H1 (cell line): ENCODE results near the gene NPHP4. TPM values are rescaled to one million over a fixed set of nuclear protein-coding genes. Genes with fewer than 3 reads are reported as not detected.

Experiments
- POLR2AphosphoS5 ChIP-seq: IDR thresholded peaks from 2 replicates; pipeline ENCODE4 v1.6.1; 2011; ENCODE audit warnings: low read depth, low read length
- RBBP5 ChIP-seq: IDR thresholded peaks from 2 replicates; pipeline ENCODE4 v1.7.1; 2012; ENCODE audit warnings: low read depth, mild to moderate bottlenecking, inconsistent platforms, low read length, moderate library complexity, borderline replicate concordance
- SAP30 ChIP-seq: fragments of 300-600 bp; sonication (generic); IDR thresholded peaks from 2 replicates; pipeline ENCODE4 v1.7.1; 2012; ENCODE audit warnings: low read length, moderate library complexity, mild to moderate bottlenecking, inconsistent platforms; ENCODE audit not compliant: insufficient read depth, insufficient replicate concordance
- SP4 ChIP-seq: IDR thresholded peaks from 2 replicates; pipeline ENCODE4 v1.6.1; 2012; ENCODE audit warnings: low read length, inconsistent platforms
- polyA plus RNA-seq, 7 experiments: library from polyadenylated mRNA; depleted of rRNA in 3 of 7; stranded (reverse) in 5 of 7; unstranded in 2 of 7; fragments of >200 nt in 5 of 7; fragments of 200-250 nt in 2 of 7; gene quantifications; 1 replicate in 5 of 7; 2 replicates in 1 of 7; 4 replicates in 1 of 7; pipeline versions ENCODE4 v1.2.1 to v1.2.3, GENCODE V29; 2011 to 2013; ENCODE audit warnings: missing spikeins in 2 of 7, mixed read lengths in 2 of 7
- total RNA-seq: library from RNA; stranded (reverse); fragmentation: NEBNext Ultra II Directional; extraction: Animal tissue kit (Norgen Biotek cat#: 25700); gene quantifications from 2 replicates; pipeline ENCODE4 v1.2.1, GENCODE V29; 2021
- TF ChIP-seq, protein P1 (sequence below): IDR thresholded peaks from 2 replicates; pipeline ENCODE4 v1.6.1; 2012; ENCODE audit warnings: low read length, inconsistent platforms
- TF ChIP-seq, protein P2 (sequence below): IDR thresholded peaks from 2 replicates; pipeline ENCODE4 v1.6.1; 2011; ENCODE audit warnings: low read depth, mild to moderate bottlenecking, low read length; ENCODE audit not compliant: insufficient read depth
- TF ChIP-seq, protein P3 (sequence below): fragments of 300-600 bp; sonication (generic); IDR thresholded peaks from 2 replicates; pipeline ENCODE4 v1.7.1; 2012; ENCODE audit warnings: low read length, moderate library complexity, mild to moderate bottlenecking, inconsistent platforms; ENCODE audit not compliant: insufficient replicate concordance

The NPHP4 gene
- total and polyA plus RNA-seq, 2 of the 8 experiments (the other 6 are each of a cell fraction or from before 2014, with no cell fraction given), result 5.8 to 14.0 TPM

DNA sequence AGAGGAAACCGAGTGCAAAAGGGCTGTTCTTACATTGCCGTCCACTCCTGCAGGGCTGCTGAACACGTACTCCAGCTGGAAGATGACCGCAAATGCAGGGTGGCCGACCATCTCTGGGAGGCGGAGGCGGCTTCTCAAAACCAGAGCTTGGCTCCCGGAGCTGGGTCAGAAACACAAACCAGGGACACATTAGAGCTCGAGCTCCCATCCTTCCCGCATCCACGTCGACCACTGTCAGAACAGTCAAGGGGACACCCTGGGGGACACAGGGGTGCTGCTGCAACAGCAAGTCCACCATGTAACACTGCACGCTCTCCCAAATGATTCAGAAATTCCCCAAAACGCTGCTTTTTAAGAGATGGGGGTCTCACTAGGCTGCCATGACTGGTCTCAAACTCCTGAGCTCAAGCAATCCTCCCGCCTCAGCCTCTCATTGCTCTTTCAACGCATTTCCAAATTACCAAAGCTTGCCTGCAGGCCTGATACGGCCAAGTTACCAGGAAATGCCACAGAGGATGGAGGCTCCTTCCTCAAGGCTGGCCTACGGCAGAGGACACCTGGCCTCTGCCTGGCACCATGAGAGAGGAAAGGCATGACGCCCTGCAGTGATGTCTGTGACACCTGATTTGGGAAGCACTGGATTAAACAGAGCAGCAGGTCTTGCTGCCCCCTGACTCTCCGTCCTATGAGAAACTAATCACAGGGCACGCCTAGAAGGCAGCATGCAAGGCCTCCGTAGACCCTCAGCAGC lies 45.0 kb downstream of the NPHP4 start (continued):
- TF ChIP-seq SAP30 (no peak), RBBP5 (no peak), POLR2AphosphoS5 (no peak), SP4 (no peak)
- TF ChIP-seq, protein P1, sequence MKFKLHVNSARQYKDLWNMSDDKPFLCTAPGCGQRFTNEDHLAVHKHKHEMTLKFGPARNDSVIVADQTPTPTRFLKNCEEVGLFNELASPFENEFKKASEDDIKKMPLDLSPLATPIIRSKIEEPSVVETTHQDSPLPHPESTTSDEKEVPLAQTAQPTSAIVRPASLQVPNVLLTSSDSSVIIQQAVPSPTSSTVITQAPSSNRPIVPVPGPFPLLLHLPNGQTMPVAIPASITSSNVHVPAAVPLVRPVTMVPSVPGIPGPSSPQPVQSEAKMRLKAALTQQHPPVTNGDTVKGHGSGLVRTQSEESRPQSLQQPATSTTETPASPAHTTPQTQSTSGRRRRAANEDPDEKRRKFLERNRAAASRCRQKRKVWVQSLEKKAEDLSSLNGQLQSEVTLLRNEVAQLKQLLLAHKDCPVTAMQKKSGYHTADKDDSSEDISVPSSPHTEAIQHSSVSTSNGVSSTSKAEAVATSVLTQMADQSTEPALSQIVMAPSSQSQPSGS, result no peak
- TF ChIP-seq, protein P2, sequence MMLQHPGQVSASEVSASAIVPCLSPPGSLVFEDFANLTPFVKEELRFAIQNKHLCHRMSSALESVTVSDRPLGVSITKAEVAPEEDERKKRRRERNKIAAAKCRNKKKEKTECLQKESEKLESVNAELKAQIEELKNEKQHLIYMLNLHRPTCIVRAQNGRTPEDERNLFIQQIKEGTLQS, result no peak
- TF ChIP-seq, protein P3, sequence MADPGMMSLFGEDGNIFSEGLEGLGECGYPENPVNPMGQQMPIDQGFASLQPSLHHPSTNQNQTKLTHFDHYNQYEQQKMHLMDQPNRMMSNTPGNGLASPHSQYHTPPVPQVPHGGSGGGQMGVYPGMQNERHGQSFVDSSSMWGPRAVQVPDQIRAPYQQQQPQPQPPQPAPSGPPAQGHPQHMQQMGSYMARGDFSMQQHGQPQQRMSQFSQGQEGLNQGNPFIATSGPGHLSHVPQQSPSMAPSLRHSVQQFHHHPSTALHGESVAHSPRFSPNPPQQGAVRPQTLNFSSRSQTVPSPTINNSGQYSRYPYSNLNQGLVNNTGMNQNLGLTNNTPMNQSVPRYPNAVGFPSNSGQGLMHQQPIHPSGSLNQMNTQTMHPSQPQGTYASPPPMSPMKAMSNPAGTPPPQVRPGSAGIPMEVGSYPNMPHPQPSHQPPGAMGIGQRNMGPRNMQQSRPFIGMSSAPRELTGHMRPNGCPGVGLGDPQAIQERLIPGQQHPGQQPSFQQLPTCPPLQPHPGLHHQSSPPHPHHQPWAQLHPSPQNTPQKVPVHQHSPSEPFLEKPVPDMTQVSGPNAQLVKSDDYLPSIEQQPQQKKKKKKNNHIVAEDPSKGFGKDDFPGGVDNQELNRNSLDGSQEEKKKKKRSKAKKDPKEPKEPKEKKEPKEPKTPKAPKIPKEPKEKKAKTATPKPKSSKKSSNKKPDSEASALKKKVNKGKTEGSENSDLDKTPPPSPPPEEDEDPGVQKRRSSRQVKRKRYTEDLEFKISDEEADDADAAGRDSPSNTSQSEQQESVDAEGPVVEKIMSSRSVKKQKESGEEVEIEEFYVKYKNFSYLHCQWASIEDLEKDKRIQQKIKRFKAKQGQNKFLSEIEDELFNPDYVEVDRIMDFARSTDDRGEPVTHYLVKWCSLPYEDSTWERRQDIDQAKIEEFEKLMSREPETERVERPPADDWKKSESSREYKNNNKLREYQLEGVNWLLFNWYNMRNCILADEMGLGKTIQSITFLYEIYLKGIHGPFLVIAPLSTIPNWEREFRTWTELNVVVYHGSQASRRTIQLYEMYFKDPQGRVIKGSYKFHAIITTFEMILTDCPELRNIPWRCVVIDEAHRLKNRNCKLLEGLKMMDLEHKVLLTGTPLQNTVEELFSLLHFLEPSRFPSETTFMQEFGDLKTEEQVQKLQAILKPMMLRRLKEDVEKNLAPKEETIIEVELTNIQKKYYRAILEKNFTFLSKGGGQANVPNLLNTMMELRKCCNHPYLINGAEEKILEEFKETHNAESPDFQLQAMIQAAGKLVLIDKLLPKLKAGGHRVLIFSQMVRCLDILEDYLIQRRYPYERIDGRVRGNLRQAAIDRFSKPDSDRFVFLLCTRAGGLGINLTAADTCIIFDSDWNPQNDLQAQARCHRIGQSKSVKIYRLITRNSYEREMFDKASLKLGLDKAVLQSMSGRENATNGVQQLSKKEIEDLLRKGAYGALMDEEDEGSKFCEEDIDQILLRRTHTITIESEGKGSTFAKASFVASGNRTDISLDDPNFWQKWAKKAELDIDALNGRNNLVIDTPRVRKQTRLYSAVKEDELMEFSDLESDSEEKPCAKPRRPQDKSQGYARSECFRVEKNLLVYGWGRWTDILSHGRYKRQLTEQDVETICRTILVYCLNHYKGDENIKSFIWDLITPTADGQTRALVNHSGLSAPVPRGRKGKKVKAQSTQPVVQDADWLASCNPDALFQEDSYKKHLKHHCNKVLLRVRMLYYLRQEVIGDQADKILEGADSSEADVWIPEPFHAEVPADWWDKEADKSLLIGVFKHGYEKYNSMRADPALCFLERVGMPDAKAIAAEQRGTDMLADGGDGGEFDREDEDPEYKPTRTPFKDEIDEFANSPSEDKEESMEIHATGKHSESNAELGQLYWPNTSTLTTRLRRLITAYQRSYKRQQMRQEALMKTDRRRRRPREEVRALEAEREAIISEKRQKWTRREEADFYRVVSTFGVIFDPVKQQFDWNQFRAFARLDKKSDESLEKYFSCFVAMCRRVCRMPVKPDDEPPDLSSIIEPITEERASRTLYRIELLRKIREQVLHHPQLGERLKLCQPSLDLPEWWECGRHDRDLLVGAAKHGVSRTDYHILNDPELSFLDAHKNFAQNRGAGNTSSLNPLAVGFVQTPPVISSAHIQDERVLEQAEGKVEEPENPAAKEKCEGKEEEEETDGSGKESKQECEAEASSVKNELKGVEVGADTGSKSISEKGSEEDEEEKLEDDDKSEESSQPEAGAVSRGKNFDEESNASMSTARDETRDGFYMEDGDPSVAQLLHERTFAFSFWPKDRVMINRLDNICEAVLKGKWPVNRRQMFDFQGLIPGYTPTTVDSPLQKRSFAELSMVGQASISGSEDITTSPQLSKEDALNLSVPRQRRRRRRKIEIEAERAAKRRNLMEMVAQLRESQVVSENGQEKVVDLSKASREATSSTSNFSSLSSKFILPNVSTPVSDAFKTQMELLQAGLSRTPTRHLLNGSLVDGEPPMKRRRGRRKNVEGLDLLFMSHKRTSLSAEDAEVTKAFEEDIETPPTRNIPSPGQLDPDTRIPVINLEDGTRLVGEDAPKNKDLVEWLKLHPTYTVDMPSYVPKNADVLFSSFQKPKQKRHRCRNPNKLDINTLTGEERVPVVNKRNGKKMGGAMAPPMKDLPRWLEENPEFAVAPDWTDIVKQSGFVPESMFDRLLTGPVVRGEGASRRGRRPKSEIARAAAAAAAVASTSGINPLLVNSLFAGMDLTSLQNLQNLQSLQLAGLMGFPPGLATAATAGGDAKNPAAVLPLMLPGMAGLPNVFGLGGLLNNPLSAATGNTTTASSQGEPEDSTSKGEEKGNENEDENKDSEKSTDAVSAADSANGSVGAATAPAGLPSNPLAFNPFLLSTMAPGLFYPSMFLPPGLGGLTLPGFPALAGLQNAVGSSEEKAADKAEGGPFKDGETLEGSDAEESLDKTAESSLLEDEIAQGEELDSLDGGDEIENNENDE, result no peak
